C4-2B (cell line): ENCODE data around the gene COA1.

ENCODE experiments used
- ZFX ChIP-seq: fragments of 450-650 bp; IDR thresholded peaks from 2 replicates; pipeline ENCODE4 v1.6.1; 2017
- TF ChIP-seq, protein P1 (sequence below): fragments of 450-650 bp; conservative IDR thresholded peaks from 2 replicates; pipeline ENCODE4 v1.5.1; 2017; ENCODE audit warnings: mild to moderate bottlenecking

DNA sequence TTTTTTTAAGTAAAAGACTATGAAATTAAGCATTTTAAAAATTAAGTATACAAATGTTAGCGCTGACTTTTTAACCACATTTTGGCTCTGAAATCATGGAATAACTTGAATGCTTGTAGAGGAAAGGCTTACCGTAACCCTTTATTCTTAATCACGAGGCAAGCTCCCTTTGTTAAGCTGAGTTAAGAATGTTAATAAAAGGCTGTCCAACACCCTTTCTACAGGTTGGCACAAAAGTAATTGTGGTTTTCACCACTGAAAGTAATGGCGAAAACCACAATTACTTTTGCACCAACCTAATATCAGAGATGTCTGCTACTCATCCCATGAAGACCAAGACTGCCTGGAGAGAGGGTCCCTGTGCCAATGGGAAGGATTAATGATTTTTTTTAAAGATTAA is 75.9 kb downstream of the COA1 start:
- TF ChIP-seq, protein P1, sequence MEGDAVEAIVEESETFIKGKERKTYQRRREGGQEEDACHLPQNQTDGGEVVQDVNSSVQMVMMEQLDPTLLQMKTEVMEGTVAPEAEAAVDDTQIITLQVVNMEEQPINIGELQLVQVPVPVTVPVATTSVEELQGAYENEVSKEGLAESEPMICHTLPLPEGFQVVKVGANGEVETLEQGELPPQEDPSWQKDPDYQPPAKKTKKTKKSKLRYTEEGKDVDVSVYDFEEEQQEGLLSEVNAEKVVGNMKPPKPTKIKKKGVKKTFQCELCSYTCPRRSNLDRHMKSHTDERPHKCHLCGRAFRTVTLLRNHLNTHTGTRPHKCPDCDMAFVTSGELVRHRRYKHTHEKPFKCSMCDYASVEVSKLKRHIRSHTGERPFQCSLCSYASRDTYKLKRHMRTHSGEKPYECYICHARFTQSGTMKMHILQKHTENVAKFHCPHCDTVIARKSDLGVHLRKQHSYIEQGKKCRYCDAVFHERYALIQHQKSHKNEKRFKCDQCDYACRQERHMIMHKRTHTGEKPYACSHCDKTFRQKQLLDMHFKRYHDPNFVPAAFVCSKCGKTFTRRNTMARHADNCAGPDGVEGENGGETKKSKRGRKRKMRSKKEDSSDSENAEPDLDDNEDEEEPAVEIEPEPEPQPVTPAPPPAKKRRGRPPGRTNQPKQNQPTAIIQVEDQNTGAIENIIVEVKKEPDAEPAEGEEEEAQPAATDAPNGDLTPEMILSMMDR: no peak
- TF ChIP-seq ZFX: no peak
